GM12873 (cell line): ENCODE data around the gene SLC25A23.

Experiments
- TF ChIP-seq, protein P1 (sequence below): IDR thresholded peaks from 2 replicates; pipeline ENCODE4 v1.5.1; 2012; ENCODE audit warnings: low read depth, mild to moderate bottlenecking, moderate library complexity, low read length, control low read depth; ENCODE audit not compliant: insufficient read depth; ENCODE audit errors: missing control alignments

Gene SLC25A23

GRCh38 chr19:6470173-6470572 lies 10.6 kb upstream of the SLC25A23 start:
- TF ChIP-seq, protein P1, sequence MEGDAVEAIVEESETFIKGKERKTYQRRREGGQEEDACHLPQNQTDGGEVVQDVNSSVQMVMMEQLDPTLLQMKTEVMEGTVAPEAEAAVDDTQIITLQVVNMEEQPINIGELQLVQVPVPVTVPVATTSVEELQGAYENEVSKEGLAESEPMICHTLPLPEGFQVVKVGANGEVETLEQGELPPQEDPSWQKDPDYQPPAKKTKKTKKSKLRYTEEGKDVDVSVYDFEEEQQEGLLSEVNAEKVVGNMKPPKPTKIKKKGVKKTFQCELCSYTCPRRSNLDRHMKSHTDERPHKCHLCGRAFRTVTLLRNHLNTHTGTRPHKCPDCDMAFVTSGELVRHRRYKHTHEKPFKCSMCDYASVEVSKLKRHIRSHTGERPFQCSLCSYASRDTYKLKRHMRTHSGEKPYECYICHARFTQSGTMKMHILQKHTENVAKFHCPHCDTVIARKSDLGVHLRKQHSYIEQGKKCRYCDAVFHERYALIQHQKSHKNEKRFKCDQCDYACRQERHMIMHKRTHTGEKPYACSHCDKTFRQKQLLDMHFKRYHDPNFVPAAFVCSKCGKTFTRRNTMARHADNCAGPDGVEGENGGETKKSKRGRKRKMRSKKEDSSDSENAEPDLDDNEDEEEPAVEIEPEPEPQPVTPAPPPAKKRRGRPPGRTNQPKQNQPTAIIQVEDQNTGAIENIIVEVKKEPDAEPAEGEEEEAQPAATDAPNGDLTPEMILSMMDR, result no peak

DNA sequence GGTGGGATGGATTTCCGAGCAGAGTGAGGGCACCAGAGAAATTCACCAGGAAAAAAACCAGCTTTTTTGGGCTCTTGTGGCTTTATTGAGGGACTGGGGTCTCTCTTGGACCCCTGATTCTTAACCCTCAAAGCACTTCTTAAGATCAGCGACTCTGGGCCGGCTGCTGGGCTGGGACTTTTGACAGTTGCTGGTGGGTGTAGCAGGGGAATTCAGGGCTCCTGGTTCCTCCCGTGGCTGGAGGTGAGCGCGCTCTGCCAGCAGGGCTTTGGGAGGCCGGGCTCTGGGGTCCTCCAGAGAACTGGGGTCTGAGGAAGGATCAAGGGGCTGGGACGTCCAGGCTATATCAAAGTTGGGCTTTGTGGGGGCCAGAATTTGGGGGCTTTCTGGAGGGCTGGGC lies 7.8 kb upstream of the SLC25A23 start:
- TF ChIP-seq, protein P1, result no peak

DNA sequence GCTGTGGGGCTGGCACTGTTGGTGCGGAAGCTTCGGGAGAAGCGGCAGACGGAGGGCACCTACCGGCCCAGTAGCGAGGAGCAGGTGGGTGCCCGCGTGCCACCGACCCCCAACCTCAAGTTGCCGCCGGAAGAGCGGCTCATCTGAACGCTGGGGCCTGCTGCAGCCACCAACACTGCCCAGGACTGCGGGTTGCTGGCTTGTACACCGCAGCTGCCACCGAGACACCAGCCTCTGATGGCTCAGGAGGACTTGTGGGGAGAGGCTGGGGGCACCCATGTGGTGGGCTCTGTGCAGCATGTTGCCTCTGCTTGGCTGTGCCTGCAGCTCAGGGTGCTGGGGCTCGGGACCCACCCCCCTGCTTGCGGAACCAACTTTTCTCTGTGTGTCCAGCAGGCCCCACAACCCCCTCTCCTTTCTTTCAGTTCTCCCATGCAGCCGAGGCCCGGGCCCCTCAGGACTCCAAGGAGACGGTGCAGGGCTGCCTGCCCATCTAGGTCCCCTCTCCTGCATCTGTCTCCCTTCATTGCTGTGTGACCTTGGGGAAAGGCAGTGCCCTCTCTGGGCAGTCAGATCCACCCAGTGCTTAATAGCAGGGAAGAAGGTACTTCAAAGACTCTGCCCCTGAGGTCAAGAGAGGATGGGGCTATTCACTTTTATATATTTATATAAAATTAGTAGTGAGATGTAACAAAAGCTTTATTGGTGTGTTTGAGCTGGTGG lies 7.1 kb upstream of the SLC25A23 start:
- TF ChIP-seq, protein P1, result no peak

DNA sequence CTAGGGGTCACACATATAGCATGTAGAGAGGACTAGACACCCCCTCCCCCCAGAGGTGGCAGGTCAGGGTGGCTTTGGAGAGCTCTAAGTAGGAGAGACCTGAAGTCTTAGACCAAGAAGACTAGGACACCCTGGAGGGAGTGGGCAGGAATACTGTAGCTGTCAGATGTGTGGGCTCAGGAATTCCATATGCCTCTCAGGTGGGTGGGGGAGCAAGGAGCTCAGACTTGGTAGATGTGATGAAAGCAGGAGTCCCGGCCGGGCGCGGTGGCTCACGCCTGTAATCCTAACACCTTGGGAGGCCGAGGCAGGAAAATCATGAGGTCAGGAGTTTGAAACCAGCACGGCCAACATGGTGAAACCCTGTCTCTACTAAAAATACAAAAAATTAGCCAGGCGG lies 6.1 kb upstream of the SLC25A23 start:
- TF ChIP-seq, protein P1, result no peak

- TF ChIP-seq, protein P1, result no peak
These were observed 5.4 kb upstream of the SLC25A23 start for GRCh38 chr19:6465006-6465405.

- TF ChIP-seq, protein P1, result no peak
These were observed 4.7 kb upstream of the SLC25A23 start, which contains the start of gene CRB3 for GRCh38 chr19:6464070-6464873. TSS of gene CRB3 (plus strand) at chr19:6464271. CDS start at chr19:6464702, 431 bp downstream.

DNA sequence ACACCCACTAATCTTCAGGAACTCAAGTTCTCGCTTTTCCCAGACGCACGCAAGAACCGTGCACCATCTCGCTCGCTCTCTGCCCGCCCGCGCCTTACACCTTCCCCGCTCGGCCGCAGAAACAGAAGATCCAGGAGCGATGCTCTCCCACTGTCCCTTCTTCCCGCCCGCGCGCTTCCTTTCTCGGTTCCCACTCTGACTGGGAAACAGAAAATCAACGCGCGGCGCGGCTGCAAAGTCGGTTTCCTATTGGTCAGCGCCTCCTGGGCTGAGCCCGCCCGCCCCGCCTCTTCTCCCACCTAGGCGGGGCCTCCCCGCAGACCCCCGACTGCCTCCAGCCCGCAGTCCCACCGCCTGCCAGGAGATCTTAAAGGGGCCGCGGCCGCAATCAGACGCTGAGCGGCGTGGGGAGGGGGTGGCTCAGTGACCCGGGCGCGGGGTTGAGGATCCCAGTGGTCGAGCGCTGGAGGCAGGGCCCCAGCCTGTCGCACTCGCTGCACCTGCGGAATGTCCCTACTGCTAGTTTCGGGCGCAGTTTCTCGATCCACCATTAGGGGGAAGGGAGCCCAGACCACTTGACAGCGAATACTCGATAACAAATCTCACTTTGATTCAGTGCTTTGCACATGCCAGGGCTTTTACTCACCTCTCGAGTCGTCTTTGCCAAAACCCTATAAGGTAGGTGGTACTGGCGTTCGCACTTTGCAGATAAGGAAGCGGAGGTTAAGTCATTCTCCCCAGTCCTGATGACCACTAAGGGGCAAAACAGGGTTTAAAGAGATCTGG lies 700 bp upstream of the SLC25A23 start:
- TF ChIP-seq, protein P1, result peak; percentile 73
